CD4-positive, alpha-beta T cell treated with Interleukin-4 for 1 hour (primary cell): ENCODE results near the gene ROBO1.
"Not testable (repeated sequence)": the region's sequence is repeated elsewhere in the genome, so short reads cannot be mapped to it uniquely, and the experiment has no call there.

Experiments used
- DNase-seq, 2 donors: peaks; one replicate each; pipeline ENCODE4 v3.0.0-alpha.2; 2020 to 2022

ROBO1 gene

GRCh38 chr3:79767905-79768267, at the start of gene ROBO1:
Gene ROBO1, minus strand, starts transcription at chr3:79767998.
- no peak for DNase-seq

- no peak for DNase-seq
Measured at GRCh38 chr3:79817224-79817623, 49.4 kb upstream of the ROBO1 start.

GRCh38 chr3:79815478-79815877, 47.7 kb upstream of the ROBO1 start:
- DNase-seq, result no peak

GRCh38 chr3:79810581-79810980, 42.8 kb upstream of the ROBO1 start:
- DNase-seq, result no peak

GRCh38 chr3:79810092-79810491, 42.3 kb upstream of the ROBO1 start:
- DNase-seq, result no peak

- no peak for DNase-seq
Measured at GRCh38 chr3:79809106-79809505, 41.3 kb upstream of the ROBO1 start.

GRCh38 chr3:79808515-79808914, 40.7 kb upstream of the ROBO1 start:
- DNase-seq, result no peak

GRCh38 chr3:79790177-79790576, 22.4 kb upstream of the ROBO1 start:
- DNase-seq, result not testable (repeated sequence)

GRCh38 chr3:79773291-79773690, 5.5 kb upstream of the ROBO1 start:
- DNase-seq, result no peak

GRCh38 chr3:79769229-79769628, 1.4 kb upstream of the ROBO1 start:
- no peak for DNase-seq

GRCh38 chr3:79767194-79767904, 449 bp downstream of the ROBO1 start:
- DNase-seq, result no peak

- no peak for DNase-seq
Measured at GRCh38 chr3:79766496-79767193, 1.2 kb downstream of the ROBO1 start.

GRCh38 chr3:79765911-79766310, 1.9 kb downstream of the ROBO1 start:
- DNase-seq, result no peak

- no peak for DNase-seq
Measured at GRCh38 chr3:79761441-79761840, 6.4 kb downstream of the ROBO1 start.

- no peak for DNase-seq
Measured at GRCh38 chr3:79751703-79752102, 16.1 kb downstream of the ROBO1 start.

GRCh38 chr3:79737530-79737929, 30.3 kb downstream of the ROBO1 start:
- DNase-seq, result no peak

- DNase-seq, result no peak
Measured at GRCh38 chr3:79729096-79729495, 38.7 kb downstream of the ROBO1 start.

- DNase-seq, result no peak
Measured at GRCh38 chr3:79726786-79727185, 41.0 kb downstream of the ROBO1 start.

GRCh38 chr3:79724206-79724605, 43.6 kb downstream of the ROBO1 start:
- DNase-seq, result no peak

- DNase-seq, result no peak
Measured at GRCh38 chr3:79690072-79690471, 77.7 kb downstream of the ROBO1 start.

- no peak for DNase-seq
Measured at GRCh38 chr3:79685108-79685507, 82.7 kb downstream of the ROBO1 start.

GRCh38 chr3:79684041-79684440, 83.8 kb downstream of the ROBO1 start:
- no peak for DNase-seq

GRCh38 chr3:79672731-79673130, 95.1 kb downstream of the ROBO1 start:
- no peak for DNase-seq

- DNase-seq, result no peak
Measured at GRCh38 chr3:79672075-79672474, 95.7 kb downstream of the ROBO1 start.

- DNase-seq, result no peak
Measured at GRCh38 chr3:79670178-79670577, 97.6 kb downstream of the ROBO1 start.
